Activated naive CD4-positive, alpha-beta T cell (primary cell): ENCODE data around the gene DLGAP4.

Source experiments
- DNase-seq, 4 experiments: peaks; one replicate each; lab custom pipeline; 2025; lab: John Stamatoyannopoulos, UW

Gene DLGAP4

DNA sequence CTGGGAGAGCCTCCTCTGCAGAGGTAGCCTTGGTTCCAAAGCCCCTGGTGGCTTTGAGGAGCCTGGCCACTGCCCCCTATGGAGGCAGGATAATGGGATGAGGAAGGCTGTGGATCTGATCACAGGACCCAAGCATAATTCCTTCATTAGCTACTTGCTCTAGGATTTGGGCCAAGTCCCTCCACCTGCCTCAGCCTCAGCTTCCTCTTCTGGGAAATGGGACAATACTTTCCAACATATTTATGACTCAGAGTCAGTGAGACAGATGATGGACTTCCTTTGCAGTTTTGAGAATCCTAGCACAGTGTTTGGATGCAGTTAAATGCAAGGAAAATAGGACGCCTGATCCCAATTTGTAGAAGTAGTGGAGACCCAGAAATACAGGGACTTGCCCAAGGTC, 171.3 kb downstream of the DLGAP4 start:
- no peak for DNase-seq

DNA sequence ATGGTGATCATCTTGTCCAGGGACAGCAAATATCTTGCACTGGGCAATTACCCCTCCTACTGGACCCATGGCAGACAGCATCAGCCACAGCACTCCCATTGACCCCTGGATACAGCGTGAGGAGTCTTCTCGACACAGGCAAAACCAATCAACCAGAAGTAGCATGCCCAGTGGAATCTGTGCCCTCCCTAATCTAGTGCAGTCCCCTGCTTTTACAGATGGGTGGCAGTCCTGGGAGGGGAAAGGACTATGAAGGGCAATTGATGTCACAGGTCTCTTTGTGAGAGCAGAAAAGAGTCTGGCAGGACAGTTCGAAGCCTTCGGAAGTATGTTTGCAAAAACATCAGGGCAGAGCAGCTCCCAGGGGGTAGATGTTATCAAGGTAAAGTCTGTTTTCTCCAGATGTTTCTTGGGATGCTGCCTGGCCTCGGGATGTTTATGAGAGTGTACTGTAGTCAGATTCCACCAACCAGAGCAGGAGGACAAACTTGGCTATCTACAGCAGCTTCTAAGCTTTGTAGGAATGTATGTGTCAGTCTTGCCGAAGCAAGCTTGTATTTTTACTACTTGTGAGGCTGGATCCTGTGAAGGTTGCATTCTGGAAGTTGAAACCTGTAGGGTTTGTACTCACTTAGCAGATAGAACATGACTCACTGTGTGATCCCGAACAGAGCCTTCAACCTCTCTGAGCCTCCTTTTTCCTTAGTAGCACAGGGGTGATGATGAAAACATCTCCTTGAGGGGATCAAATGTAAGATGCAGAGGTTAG, 172.2 kb downstream of the DLGAP4 start:
- no peak for DNase-seq

DNA sequence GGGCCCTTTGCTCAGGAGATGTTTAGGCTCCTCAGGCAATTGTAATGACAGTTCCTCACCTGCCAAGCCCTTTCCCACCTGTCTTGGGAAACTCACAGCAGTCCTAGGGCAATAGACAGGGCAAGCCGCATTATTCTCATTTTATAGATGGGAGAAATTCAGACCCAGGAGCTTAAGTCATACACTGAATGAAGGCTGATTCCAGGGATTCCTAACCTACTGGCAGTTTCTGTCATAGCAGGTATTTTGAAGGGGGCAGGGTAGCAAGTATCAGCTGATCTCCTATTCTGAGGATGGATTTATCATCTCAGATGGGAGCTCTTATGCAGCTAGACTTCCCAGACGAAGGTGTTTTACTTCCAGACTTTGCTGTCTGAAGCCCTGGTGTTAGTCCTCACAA, 173.8 kb downstream of the DLGAP4 start:
- DNase-seq = no peak

DNA sequence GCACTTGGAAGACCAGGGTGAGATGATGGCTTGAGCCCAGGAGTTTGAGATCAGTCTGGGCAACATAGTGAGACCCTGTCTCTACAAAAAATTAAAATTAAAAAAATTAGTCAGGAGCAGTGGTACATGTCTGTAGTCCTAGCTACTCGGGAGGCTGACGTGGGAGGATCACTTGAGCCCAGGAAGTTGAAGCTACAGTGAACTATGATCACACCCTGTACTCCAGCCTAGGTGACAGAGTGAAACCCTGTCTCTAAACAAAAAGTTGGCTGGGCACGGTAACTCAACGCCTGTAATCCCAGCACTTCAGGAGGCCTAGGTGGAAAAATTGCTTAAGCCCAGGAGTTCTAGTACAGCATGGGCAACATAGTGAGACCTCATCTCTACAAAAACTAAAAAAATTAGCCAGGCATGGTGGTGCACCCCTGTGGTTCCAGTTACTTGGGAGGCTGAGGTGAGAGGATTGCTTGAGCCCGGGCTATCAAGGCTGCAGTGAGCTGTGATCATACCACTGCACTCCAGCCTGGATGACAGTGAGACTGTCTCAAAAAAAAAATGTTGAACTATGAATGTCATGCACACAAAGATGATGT, 174.4 kb downstream of the DLGAP4 start:
- no peak for DNase-seq

GRCh38 chr20:36481380-36482043, 175.4 kb downstream of the DLGAP4 start:
- no peak for DNase-seq

DNA sequence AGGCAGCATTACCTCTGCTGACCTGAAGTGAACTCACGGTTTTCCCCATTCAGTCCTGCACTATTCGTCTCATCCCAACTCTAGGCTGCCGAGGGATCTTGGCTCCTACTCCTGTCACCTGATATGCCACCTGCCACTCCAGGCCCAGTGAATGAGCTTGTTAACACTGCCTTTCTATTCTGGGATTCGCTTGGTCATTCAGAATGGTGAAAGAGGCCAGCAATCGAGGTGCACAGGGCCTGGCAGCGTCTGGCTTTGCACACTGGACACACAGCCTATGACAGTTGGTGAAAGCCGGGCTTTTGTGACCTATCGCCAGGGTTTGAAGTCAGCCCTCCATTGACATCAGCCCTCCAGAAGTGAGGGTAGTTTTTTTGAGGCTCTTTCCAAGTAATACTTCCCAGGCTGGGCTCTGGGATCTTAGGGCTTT, 175.9 kb downstream of the DLGAP4 start:
- no peak for DNase-seq

- no peak for DNase-seq
Observed at GRCh38 chr20:36483209-36483918, 177.2 kb downstream of the DLGAP4 start.

DNA sequence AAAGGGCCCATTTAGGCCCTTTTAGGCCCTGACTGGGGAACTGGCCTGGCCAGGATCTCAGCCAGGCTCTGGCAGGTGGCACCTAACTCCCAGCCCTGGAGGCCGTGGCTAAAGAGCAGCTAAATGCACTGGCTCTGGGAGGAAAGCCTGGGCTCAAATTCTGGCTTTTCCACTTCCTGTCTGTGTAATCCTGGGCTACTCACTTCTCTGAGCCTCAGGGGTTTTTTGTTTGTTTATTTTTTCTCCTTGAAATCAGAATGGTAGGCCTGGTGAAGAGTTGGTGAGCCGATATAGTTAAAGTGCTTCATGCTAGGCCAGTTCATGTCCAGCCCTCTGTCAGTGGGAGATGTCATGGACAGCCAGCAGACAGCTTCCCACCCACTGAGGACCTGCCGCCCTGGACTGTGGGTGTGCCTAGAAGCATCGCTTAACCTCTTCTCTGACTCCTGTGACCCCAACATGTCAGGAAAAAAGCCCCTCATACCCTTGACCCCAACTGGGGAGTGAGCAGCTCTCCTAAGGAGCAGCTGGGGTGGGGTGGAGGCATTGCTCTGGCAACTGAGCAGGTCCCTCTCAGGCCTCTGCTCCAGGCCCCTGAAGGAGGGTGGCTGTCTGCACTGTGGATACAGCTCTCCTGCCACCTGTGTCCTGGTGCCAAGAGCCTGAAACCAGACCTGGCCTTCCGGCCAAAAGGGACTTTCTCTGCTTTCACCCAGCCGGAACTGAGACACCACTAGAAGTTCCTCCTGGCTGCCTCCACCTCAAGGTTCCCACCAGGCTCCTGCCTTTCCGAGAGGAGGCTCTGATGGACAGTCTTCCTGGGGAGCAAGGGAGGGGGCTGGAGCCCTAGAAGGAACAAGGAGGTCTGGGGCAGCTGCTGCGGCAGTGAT, 178.0 kb downstream of the DLGAP4 start:
- DNase-seq = no peak

DNA sequence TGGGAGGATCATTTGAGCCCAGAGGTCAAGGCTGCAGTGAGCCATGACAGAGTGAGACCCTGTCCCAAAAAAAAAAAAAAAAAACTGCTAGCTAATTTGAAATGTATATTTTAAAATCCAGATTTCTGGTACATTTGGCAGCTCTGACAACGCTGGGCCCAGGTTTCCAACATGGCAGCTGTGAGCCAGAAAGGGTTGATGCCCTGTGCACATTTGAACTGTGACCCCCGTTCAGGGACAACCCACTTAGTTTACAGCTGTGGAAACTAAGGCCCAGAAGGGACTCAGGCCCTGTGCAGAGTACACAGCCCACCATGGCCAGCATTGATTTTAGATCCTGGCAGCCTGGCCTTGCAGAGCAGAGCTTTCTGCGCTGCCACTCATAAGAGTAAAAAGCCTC, 179.1 kb downstream of the DLGAP4 start:
- no peak for DNase-seq

DNA sequence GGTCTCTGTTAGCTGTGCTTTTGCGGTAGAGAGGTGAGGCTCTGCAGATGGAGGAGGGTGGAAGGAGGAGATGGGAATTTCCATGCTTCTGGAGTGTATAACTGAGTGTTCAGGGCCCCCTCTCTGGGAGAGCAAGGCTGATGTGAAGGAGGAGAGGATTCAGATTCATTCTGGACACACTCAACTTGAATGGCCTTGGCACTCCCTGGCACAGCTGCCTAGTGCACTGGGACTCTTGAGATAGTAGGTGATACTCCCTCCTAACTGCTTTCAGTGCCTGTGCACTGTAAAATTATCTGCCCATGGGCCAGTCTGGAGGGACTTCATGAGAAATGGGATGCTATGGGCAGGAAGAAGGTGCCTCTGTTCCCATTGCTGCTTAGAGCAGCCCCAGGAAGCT, 180.9 kb downstream of the DLGAP4 start:
- no peak for DNase-seq

DNA sequence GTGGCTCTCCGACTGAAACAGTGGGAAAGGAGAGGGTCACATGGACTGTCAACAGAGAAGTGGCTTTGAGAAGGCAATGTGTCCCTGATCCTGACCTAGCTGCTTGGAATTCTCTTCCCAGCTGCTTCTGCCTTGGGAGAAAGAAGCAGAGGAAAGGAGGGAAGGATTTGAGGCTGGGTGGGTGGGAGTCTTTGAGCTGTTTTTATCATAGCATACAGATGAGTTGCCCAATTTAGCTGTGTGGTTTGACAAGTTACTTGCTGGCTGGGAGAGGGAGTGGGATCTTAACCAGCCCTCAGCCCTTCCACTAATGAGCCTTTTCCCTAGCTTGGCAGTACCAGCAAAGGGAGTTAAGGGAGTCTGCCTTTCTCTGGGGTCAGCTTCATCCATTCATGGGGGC, 184.1 kb downstream of the DLGAP4 start:
- DNase-seq = no peak

DNA sequence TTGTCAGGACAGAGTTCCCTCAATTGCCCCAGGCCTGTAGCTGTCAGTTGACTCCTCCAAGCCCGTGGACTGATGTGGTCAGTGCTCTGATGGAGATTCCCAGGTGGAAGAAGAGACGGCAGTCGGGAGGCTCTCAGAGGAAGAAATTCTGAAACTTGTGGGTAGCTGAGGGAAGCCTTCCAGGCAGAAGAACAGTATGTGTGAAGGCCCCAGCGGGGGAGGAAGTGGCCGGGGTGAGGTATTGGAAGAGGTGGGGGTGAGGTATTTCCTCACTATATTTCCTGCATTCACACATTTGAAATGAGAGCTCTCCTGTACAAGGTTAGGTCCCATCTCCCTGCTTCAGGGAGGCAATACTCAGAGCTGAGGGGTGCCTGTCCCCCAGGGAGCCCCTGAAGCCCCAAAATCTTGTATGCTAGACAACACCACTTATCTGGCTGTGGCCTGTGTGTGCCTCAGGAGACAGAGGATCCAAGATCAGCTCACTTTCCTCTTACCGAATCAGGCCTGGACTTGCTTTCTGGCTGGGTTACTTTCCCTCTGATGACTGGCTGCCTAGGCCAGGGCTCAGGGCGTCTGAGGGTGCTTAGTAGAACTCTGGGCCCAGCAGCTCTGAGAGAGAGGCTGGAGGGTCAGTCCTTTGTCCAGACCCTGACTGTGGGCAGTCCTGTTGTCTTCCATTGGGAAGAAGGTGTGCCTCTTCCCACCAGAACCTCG, 185.9 kb downstream of the DLGAP4 start:
- DNase-seq = peak in 2 of 4 experiments; percentile 34 to 48

DNA sequence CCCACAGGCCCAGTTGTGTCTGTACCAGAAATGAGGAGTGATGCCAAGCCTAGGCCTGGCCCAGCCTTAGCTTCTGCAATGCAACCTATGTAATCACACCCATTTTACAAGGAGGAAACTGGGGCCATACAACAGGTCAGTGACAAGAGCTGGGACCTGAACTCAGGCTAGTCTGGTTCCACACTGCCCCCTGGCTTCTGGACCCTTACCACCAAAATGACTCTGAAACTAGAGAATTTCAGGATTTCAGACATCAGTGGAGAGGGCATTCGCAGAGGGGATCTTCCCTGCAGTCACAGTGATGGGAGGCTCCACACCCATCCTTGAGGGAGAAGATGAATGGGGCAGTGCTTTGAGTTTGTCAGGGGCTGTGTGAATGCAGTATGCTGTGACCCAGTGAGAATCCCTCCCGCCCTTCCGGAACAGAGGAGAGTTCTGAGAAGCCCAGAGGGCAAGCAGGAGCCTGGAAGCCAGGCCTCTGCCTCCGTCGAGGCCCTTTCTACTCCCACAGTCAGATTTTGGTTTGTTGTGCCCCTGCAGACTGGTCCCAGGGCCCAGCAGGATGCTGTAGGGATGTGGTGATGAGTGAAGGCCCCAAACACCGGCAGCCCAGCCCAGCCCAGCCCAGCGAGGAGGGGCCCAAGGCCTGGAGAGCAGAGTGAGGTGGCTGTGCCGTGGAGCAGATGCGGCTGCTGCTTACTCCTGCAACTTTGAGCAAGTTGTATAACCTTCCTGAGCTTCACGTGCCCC, 187.1 kb downstream of the DLGAP4 start:
- DNase-seq = no peak

DNA sequence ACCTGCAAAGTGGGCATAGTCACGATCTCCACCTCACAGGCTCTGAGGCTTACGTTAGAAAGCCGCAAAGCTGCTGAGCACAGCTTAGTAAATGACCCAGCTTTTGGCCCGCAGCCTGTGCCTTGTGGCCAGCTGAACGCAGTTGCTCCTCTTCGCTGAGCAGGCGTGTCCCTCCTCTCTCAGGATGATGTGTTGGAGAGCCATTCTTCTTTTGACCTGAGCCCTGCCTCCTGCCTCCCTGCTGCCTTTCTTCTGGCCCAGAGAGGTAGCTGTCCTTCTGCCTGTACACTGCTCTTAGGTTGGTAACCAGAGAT, 187.6 kb downstream of the DLGAP4 start:
- DNase-seq = no peak

DNA sequence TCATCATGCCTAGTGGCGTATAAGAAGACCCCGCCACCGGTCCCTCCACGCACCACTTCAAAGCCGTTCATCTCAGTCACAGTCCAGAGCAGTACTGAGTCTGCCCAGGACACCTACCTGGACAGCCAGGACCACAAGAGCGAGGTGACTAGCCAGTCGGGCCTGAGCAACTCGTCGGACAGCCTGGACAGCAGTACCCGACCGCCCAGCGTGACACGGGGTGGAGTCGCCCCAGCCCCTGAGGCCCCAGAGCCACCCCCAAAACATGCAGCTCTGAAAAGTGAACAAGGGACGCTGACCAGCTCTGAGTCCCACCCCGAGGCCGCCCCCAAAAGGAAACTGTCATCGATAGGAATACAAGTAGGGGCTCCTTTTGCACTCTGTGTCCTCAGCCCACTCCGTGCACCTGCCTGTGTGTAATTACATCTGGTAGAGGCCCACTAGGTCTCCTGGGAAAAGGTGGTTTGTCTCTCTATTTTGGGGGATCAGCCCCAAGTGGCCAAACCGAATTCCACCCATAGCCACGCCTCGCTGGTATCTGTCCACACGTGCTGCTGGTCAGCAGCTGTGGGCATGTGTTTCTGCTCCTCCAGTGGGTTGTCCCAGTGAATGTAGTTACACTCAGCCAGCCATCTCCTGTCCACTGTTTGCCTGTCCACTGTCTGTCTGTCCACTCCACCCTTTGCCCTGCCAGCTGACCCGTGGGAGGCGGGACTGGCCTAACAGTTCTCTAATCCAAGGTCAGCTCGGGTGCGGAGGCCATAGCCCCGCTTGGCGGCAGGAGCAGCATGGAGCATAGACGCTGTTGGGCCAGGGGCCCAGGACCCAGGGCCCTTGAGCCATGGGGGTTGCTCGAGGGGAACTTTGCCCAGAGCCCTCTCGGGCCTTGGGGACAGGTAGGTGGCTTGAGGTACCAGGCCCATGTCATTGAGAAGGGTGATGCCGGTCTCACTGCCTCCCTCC, 190.8 kb downstream of the DLGAP4 start:
- no peak for DNase-seq

GRCh38 chr20:36497856-36498255, 191.7 kb downstream of the DLGAP4 start:
- no peak for DNase-seq

DNA sequence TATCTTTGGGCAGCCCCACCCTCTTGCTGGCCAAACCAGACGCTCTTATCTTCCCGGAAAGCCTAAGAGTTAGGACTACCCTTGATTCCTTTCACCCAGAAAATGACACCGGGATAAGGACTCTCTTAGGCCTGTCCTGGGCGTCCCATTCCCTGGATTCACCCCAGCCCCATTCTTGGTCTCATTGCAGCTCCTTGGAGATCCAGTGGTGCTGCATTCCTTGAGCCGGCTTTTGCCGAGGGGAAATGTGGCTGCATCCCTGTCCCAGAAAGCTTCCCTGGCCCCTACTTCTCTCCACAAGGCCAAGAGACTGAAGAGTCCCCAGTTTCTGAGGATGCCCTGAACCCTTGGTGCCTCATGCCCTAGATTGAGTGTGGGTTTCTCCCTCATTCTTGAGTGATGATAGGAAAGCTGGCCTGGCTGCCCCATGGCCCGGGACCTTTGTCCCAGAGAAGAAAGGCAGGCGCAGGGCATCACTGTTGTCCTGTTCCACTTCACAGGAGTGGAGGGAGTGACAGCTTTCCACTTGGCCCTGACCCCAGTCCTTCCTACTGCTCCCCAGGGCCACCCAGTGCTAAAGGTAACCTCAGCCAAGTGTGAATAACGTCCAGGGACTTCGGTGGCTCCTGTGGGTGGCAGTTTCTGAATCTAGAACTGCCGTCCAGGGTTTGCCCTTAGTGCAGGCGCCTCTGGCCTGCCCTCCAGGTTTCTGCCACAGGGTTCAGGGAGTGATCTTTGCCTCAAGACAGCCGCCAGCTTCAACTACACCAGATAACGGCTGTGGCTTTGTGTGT, 192.4 kb downstream of the DLGAP4 start:
- no peak for DNase-seq

GRCh38 chr20:36499211-36499610, 193.1 kb downstream of the DLGAP4 start:
- DNase-seq = no peak
